ENCODE results near the gene LEFTY2.

The LEFTY2 gene, protein sequence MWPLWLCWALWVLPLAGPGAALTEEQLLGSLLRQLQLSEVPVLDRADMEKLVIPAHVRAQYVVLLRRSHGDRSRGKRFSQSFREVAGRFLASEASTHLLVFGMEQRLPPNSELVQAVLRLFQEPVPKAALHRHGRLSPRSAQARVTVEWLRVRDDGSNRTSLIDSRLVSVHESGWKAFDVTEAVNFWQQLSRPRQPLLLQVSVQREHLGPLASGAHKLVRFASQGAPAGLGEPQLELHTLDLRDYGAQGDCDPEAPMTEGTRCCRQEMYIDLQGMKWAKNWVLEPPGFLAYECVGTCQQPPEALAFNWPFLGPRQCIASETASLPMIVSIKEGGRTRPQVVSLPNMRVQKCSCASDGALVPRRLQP

DNA sequence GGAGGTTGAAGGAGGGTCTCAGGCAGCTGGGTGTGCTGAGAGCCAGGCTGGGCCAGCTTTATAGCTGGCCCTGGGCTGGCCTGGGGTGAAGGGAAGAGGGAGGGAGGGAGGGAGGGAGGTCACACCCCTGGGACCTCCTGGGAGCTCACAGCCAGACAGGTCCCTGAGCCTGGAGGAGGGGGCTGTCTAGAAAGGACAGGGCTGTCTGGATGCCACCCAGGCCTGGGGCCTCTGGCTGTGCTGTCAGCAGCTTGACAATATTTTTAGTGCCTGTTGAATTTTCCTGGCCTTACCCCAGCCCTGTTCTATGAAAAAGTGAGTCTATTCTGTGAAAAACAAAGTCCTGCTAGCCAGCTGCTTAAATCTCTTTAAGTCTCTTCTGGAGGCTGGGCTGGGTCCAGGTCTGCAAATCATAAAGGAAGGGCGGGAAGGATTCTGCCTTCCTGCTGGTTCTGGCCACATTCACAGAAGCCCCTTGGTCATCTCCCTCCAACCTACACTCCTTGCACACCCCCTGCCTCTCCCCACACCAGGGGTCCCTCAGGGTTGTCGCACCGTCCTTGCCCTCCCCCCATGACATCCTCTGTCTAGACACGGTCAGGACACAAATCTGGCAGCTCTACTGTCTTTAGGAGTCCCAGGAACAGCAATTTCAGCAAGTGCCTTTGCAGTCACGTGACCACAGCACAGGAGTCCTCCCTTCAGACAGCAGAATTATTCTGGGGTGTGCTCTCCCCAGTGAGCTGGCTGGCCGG, at the start of gene LEFTY2:
TSS of gene LEFTY2 (minus strand) at position 34 of the 755 bp plus-strand sequence. CDS start 80 bp downstream, outside the sequence.
- no peak for DNase-seq

DNA sequence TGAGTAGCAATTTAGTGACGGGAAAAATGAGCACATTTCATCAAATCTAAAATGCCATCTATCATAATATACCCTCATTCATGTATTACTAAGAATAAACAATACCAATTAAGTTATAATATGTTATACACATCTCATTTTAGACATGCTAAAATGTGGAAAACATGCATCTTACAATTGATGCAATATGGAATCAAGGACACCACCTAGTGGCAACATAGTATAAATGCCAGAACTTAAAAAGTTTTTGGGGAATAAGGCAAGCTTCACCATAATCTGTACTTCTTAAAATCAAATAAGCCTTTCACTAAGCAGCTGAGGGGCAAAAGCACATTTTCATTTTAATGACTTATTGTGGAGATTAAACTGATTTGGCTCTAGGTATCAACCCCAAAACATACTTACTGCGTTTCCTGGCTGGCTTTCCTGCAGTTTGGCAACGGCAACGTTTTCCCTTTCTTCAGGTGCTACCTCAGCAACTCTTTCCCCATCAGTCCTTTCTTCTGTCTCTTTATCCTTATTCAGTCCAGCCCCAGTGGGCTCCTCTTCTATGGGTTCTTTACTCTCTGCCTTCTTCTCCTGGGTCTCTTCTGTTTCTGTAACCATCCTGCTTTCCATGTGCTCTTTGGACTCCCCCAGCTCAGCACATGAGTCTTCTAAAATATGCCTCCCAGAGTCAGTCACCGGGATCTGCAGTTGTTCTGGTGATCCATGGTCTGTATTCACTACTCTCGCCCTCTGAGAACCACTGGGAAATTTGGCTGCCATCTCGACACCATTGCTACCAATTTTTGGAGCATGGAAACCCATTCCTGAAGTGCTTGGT, 46.7 kb upstream of the LEFTY2 start:
- no peak for DNase-seq

DNA sequence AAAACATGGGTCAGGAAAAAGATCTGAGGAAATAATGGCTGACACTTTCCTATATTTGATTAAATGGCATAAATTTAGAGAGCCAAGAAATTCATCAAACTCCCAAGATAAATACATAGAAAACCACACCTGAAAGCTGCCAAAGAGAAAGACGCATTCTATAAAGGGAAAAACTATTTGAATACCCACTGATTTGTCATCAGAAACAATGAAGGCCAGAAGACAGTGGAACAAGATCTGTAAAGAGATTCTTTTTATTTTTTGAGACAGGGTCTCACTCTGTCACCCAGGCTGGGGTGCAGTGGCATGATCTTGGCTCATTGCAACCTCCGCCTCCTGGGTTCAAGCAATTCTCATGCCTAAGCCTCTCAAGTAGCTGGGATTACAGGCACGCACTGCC, 40.7 kb upstream of the LEFTY2 start:
- no peak for DNase-seq

DNA sequence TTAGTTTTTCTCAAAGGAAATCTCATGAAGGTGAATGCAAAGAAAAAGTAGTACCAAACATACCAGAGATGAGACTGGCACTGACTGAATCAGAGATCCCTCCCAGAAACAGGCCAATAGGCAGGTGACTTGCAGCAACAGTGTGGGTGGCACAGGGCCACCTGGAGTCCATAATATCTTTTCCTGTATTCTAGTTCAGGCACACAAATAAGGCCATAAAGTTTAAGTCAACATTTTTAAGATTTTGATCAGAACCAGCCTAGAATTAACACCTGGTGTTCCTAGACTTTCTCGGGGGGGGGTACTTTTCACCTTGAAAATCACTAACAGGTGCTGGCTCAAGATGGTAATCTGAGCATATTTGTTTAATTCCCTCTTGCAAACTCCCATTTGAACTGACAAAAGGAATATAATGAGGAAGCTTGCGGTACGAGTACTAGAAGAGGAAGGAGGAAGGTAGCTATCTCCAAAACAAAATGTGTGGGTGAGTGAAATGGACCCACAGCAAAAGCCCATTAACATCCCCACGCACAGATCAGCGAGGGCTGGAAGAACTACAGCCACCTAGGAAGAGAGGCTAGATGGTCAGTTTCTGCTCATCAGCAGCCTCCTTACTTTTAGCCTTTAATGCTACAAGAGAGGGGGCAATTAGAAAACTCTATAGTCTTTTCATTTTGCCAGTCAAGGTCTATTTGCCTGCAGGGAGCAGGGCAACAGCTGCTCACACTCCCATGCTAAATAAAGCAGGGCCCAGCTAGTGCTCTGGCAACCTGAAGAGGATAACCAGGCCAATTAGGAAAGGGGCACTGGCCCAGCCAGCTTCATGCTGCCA, 39.2 kb upstream of the LEFTY2 start:
- no peak for DNase-seq

DNA sequence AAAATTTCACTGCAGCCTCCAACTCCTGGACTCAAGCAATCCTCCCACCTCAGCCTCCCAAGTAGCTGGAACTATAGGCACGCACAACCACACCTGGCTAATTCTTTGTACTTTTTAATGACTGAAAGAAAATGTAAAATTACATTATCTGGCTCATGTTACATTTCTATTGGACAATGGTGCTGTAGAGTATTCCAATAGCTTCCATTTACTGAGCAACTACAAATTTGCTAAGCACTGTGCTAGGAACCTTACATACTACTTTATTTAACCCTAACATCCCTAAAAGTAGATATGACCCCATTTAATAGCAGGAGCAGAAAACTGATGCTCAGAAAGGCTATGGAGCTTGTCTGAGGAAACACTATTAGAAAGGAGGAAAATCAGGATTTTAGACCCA, 38.4 kb upstream of the LEFTY2 start:
- DNase-seq, result no peak

DNA sequence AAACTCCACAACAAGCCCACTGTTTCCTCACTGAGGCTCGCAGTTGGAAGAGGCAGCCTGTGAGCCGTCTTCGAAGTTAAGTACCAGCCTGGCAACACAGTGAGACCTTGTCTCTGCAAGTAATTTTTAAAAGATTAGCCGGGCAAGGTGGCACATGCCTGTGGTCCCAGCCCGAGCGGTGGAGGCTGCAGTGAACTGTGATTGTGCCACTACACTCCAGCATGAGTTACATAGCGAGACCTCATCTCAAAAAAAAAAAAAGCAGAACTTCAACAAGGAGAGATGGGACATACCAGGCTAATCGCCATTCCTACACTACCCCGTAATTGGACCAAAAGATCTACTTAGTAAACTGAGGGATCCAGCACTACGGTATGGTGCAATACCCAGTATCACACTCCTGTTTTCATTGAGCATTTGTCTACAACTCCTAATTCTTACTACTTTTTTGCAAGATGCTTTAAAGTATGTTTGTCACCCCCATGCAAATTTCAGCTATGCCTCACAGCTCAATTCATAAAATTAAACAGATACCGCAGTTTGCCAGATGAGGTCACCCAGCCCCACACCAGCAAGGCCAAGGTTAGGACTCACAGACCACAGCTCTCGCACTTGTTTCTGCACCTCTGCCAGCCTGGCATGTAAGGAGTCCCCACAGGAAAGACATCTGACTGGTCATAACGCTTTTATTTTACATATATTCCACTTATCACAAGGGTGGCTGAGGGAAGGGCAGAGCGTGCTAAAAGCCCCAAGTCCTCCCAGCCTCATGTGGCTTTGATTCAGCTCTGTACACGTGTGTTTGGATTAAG, 37.1 kb upstream of the LEFTY2 start:
- DNase-seq, result no peak

DNA sequence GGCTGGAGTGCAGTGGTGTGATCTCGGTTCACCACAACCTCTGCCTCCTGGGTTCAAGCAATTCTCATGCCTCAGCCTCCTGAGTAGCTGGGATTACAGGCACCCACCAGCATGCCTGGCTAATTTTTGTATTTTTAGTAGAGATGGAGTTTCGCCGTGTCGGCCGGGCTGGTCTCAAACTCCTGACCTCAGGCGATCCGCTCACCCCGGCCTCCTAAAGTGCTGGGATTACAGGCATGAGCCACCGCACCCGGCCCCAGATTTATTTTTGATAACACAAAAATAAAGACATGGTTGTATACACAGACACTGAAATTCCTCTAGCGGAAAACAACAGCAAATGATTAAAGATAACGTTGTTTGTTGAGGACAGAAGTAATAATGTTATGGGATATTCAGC, 34.1 kb upstream of the LEFTY2 start:
- DNase-seq, result peak; percentile 54

DNA sequence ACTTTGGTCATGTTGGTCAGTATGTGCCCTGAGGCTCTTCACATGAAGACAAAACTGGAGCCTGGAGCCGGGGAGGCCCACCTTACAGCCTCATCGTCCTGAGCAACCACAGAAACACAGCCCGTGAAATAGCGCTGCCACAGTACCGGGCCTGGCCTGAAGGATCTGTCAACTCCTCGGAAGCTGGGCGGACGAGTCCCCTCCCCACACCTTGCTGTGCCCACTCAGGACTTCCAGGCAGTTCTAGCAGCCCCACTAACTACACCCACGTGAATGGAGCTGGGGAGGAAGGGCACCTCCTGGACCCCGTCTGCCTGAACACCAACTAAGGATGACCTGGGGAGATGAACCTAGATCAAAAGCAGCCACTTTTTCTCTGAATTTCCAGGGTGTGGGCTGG, 33.4 kb upstream of the LEFTY2 start:
- peak; percentile 54 for DNase-seq

DNA sequence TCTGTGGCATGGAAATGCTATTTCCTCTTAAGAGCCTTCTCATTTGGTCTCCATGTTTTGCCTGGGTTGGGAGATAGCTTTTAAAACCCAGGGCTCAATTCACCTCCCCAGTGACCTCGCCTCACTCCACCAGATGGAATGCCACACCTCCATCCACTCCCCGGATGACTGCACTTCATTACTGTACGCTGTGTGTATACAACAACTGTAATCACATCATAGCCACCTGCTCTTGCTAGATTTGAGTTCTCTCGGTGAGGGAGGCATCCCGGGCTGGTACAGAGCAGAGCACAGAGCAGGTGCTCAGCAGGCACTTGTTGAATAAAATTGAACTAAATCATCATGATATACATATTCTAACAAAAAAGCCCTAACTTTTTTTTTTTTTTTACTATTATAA, 32.1 kb upstream of the LEFTY2 start:
- no peak for DNase-seq

DNA sequence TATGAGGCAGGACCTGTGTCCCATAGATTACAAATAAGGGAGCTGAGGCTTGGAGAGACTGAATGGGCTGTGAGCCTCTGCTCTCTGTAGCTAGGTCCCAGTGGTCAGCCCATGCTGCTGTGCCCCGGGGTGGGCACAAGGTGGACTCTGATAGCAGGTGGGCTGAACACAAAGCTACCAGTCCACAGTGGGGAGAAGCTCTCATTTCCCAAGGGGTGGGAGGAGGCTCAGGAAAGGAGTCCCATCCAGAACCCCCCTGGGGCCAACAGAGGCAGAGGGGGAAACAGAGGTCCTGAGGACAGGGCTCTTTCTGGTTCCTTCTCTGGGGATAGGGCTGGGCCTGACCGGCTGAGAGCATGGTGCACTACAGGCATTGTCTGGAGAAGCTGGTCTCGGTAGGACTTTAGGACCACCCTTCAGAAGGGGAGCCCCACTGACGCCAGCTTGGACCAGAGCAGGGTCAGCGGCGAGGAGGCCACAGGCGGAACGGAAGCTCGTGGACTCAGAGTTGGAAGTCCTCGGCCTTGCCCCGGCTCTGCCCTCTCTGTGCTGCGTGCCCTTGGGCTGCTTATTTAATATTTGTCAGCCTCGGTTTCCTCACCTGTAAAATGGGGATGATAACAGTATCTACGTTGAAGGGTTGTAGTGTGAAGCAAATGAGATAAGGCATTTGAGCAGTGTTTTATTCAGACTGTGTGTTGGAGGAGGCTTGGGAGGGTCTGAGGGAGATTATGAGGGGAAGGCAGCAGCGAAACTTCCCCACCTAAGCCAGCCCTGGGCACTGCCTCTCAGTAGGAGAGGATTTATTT, 31.5 kb upstream of the LEFTY2 start:
- DNase-seq, result peak; percentile 48

DNA sequence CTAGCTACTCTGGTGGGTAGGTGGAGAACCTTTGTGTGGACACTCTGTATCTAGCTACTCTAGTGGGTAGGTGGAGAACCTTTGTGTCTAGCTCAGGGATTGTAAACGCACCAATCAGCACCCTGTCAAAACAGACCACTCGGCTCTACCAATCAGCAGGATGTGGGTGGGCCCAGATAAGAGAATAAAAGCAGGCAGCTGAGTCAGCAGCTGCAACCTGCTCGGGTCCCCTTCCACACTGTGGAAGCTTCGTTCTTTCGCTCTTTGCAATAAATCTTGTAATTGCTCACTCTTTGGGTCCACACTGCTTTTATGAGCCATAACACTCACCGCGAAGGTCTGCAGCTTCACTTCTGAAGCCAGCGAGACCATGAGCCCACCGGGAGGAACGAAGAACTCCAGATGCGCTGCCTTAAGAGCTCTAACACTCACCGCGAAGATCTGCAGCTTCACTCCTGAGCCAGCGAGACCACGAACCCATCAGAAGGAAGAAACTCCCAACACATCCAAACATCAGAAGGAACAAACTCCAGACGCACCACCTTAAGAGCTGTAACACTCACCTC, 29.7 kb upstream of the LEFTY2 start:
- DNase-seq, result peak; percentile 37

DNA sequence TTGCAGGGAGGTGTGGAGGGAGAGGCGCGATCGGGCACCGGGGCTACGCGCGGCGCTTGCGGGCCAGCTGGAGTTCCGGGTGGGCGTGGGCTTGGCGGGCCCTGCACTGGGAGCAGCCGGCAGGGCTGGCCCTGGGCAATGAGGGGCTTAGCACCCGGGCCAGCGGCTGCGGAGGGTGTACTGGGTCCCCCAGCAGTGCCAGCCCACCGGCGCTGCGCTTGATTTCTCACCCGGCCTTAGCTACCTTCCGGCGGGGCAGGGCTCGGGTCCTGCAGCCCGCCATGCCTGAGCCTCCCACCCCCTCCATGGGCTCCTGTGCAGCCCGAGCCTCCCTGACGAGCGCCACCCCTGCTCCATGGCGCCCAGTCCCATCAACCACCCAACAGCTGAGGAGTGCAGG, 28.7 kb upstream of the LEFTY2 start:
- DNase-seq, result peak; percentile 48

DNA sequence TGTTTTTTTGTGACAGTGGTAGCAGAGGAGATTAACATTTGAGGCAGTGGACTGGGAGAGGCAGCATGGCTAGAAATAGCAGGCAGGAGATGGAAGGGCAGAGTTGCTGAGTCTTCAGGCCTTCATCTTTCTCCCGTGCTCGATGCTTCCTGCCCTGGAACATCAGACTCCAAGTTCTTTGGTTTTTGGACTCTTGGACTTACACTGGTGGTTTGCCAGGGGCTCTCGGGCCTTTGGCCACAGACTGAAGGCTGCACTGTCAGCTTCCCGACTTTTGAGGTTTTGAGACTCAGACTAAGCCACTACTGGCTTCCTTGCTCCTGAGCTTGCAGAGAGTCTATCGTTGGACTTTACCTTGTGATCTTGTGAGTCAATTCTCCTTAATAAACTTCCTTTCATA, 24.2 kb upstream of the LEFTY2 start:
- peak; percentile 30 for DNase-seq

DNA sequence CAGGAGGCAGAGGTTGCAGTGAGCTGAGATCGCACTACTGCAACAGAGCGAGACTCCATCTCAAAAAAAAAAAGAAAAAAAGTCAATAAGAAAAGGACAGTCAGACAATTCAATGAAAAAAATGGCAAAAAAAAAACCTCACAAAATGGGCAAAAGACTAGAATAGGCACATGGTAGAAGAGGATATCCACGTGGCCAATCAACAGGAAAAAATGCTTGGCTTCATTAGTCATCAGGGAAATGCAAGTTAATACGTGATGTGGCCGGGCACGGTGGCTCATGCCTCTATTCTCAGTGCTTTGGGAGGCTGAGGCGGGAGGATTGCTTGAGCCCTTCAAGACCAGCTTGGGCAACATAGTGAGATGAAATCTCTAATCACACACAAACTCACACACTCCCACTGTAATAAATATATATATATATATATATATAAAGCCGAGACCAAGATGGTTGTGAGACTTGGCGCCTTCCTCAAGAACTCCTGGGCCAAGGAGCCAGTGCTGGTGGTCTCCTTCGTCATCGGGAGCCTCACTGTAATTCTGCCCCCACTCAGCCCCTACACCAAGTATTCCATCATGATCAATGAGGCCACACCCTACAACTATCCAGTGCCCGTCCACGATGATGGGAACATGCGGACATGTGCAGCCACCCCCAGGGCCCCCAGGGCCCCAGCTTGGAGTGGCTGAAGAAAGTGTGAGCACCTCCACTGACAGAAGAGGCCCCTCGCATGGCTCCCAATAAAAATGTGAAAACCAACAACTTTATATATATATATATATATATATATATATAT, 22.9 kb upstream of the LEFTY2 start:
- peak; percentile 54 for DNase-seq

DNA sequence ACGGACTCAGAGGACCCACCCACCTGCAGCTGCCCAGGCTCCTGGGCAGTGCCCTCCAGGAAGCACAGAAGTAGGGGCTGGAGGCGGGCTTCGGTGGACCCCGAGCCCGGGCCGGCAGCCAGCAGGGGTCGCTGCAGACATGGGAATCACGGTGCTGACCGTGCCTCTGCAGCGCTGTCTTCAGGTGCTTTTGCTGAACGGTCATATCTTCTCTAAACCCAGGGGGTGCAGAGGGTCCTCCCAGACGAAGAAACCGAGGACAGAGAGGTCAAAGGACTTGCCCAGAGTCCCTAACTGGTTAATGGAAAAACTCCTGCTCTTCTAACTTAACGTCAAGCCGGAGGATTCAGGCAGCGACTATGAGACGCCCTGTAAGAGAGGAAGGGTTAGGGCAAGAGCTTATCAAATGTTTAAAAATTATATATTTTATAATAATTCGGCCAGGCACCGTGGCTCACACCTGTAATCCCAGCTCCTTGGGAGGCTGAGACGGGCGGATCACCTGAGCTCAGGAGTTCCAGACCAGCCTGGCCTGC, 21.5 kb upstream of the LEFTY2 start:
- peak; percentile 85 for DNase-seq

DNA sequence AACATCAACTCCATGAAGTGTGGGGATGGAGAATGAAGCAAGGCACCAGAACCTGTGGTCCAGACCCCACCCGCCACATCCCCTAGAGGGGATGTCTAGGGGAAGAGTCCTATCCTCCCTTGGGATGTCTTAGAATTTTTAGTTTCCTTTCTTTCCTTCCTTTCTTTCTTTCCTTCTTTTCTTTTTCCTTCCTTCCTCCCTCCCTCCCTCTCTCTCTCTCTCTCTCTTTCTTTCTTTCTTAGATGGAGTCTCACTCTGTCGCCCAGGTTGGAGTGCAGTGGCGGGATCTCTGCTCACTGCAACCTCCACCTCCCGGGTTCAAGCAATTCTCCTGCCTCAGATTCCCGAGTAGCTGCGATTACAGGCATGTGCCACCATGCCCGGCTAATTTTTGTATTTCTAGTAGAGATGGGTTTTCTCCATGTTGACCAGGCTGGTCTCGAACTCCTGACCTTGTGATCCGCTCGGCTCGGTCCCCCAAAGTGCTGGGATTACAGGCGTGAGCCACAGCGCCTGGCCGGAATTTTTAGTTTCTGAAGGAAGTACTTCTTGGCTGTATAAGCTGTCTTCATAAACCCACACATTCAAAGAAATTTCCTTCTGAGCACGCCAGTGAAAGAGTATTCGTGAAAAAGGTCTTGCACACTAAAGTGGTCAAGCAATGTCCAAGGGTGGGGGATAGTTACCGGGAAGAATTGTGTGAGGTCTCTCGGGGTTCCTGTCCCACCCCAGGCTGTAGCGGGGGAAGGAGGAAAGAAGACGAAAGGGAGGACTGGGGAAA, 20.8 kb upstream of the LEFTY2 start:
- DNase-seq, result peak; percentile 16

DNA sequence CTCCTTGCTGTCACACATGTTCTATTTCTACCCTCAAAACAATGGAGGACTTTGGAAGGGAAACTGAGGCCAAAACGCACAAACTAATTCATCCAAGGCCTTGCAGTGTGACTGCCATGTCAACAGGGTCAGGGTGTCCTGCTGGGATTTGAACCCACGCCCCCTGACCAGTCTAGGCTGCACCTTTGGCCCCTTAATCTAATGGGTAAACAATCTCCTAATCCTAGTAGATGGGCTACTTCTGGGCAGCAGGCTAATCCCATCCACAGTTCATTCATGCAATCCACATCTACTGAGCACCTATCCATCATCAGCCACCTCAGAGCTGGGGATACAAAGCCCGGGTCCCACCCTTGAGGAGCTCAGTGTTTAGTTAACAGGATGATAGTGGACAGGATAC, 17.0 kb upstream of the LEFTY2 start:
- DNase-seq, result no peak

DNA sequence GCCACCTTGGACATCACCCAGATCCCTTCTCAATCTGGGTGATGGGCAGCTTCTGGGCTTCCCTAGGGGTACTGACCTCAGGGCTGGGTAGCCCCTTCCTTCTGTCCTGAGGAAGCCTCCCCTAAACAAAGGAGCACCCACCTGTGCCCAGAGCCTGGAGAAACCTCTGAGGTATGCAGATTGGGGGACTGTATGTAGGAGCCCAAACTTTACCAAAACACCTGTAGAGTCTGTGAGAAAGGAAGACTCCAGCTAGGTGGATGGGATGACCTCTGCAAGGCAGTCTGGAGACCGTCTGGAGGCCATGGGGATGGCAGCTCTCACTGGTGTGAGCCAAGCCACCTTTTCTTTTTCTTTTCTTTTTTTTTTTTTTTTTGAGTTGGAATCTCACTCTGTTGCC, 13.7 kb upstream of the LEFTY2 start:
- DNase-seq, result no peak
